HCT116 (cell line): ENCODE measurements around the gene ZFP28. TPM values are rescaled to one million over a fixed set of nuclear protein-coding genes. Genes with fewer than 3 reads are reported as not detected.

Experiments used
- ATAC-seq: fragments of 200-7000 bp; cut with Tn5 transposase; 2 replicates; pipeline ENCODE4 v1.9.1; 2020; ENCODE audit warnings: mild to moderate bottlenecking, moderate library complexity
- BruUV-seq: library from RNA; stranded (reverse); fragments of 400-500 nt; replicated peaks from 2 replicates; lab custom pipeline; 2021; lab: Mats Ljungman, UMichigan
- CTCF ChIA-PET: fragments of 300-600 bp; sonication (Branson Sonifier 250); formaldehyde crosslinking; loops from one replicate; lab custom pipeline; 2021; ENCODE audit warnings: antibody characterized with exemption; lab: Charles Lee
- POLR2A ChIA-PET: fragments of 300-600, 350-600 bp; sonication (Branson Sonifier 250); formaldehyde crosslinking; loops from one replicate; lab custom pipeline; 2021; ENCODE audit warnings: antibody characterized with exemption; lab: Charles Lee
- RAD21 ChIA-PET, 2 experiments: fragments of 300-600 bp; sonication (Branson Sonifier 250); formaldehyde crosslinking; loops; one replicate each; lab custom pipeline; 2023; ENCODE audit warnings: low total read pairs in 2 of 2; ENCODE audit not compliant: uncharacterized antibody in 2 of 2, unreplicated experiment in 2 of 2, low non-redundant PET in 1 of 2; lab: Charles Lee
- DNase-seq: peaks from one replicate; pipeline ENCODE4 v3.0.0-alpha.2; 2010; ENCODE audit warnings: low read depth, low spot score
- H2AFZ ChIP-seq: fragments of 200-600 bp; shearing (Covaris generic), sonication (generic); 2 replicates; pipeline ENCODE4 v1.6.1; 2017; ENCODE audit warnings: low read depth, mixed run types, mixed read lengths, antibody characterized with exemption, low read length; ENCODE audit not compliant: poor library complexity, severe bottlenecking
- H3K27ac ChIP-seq: 2 replicates; pipeline ENCODE4 v1.5.1; 2012; ENCODE audit warnings: low read depth, low read length
- H3K27me3 ChIP-seq: fragments of 200-600 bp; sonication (generic); 2 replicates; pipeline ENCODE4 v1.6.1; 2016; ENCODE audit warnings: mixed run types, low read length, mixed read lengths; ENCODE audit not compliant: insufficient read depth
- H3K36me3 ChIP-seq, 2 experiments: fragments of 200-500 bp in 1 of 2; fragments of 200-600 bp in 1 of 2; sonication (Bioruptor generic) in 1 of 2; sonication (generic) in 1 of 2; 2 replicates each; pipeline versions ENCODE4 v1.5.1 to v1.6.1; 2014 to 2016; ENCODE audit warnings: low read length in 2 of 2, inconsistent platforms in 1 of 2, mixed read lengths in 1 of 2, mixed run types in 1 of 2; ENCODE audit not compliant: insufficient read depth in 2 of 2, control insufficient read depth in 1 of 2
- H3K4me1 ChIP-seq, 2 experiments: fragments of 200-600 bp in 1 of 2; sonication (generic) in 1 of 2; 2 replicates each; pipeline versions ENCODE4 v1.5.1 to v1.6.1; 2012 to 2017; ENCODE audit warnings: low read length in 2 of 2, inconsistent platforms in 1 of 2, mild to moderate bottlenecking in 1 of 2, mixed read lengths in 1 of 2, mixed run types in 1 of 2, moderate library complexity in 1 of 2; ENCODE audit not compliant: insufficient read depth in 2 of 2, control insufficient read depth in 1 of 2
- H3K4me2 ChIP-seq: fragments of 200-600 bp; sonication (generic); 2 replicates; pipeline ENCODE4 v1.6.1; 2017; ENCODE audit warnings: mixed run types, low read length, mixed read lengths
- H3K4me3 ChIP-seq, 2 experiments: fragments of 200-600 bp in 1 of 2; sonication (generic) in 1 of 2; replicated peaks in 1 of 2; 2 replicates each; pipeline ENCODE4 v1.5.1; 2011 to 2016; ENCODE audit warnings: low read length in 2 of 2, control low read depth in 1 of 2, low read depth in 1 of 2, mild to moderate bottlenecking in 1 of 2, mixed read lengths in 1 of 2, mixed run types in 1 of 2
- H3K79me2 ChIP-seq: fragments of 200-600 bp; sonication (generic); 2 replicates; pipeline ENCODE4 v1.6.1; 2017; ENCODE audit warnings: mild to moderate bottlenecking, mixed run types, low read length, moderate library complexity, mixed read lengths; ENCODE audit not compliant: insufficient read depth
- H3K9ac ChIP-seq: fragments of 200-600 bp; sonication (generic); 2 replicates; pipeline ENCODE4 v1.6.1; 2016; ENCODE audit warnings: low read length, mixed read lengths
- H3K9me2 ChIP-seq: fragments of 200-600 bp; sonication (generic), shearing (Covaris generic); 2 replicates; pipeline ENCODE4 v1.6.1; 2017; ENCODE audit warnings: mixed run types, mild to moderate bottlenecking, moderate library complexity; ENCODE audit not compliant: insufficient read depth
- H3K9me3 ChIP-seq, 2 experiments: fragments of 200-500 bp in 1 of 2; fragments of 200-600 bp in 1 of 2; sonication (Bioruptor generic) in 1 of 2; sonication (generic) in 1 of 2; 2 replicates each; pipeline ENCODE4 v1.6.1; 2014 to 2017; ENCODE audit warnings: low read length in 2 of 2, mixed read lengths in 2 of 2, inconsistent platforms in 1 of 2, low read depth in 1 of 2, mild to moderate bottlenecking in 1 of 2, mixed run types in 1 of 2, moderate library complexity in 1 of 2; ENCODE audit not compliant: control insufficient read depth in 1 of 2, insufficient read depth in 1 of 2
- H4K20me1 ChIP-seq: fragments of 200-600 bp; sonication (generic), shearing (Covaris generic); 2 replicates; pipeline ENCODE4 v1.6.1; 2017; ENCODE audit warnings: mixed run types, mild to moderate bottlenecking, moderate library complexity; ENCODE audit not compliant: insufficient read depth
- CBX3 ChIP-seq: IDR thresholded peaks from 2 replicates; pipeline ENCODE4 v1.6.1; 2012; ENCODE audit warnings: low read depth
- FOSL1 ChIP-seq: IDR thresholded peaks from 2 replicates; pipeline ENCODE4 v1.6.1; 2012; ENCODE audit warnings: low read depth
- MAX ChIP-seq: IDR thresholded peaks from 2 replicates; pipeline ENCODE4 v1.6.1; 2012
- POLR2A ChIP-seq: IDR thresholded peaks from 2 replicates; pipeline ENCODE4 v1.7.0; 2011; ENCODE audit warnings: borderline replicate concordance; ENCODE audit not compliant: insufficient read depth, insufficient read length; ENCODE audit errors: extremely low read depth
- POLR2AphosphoS5 ChIP-seq: IDR thresholded peaks from 2 replicates; pipeline ENCODE4 v1.6.1; 2011; ENCODE audit warnings: mild to moderate bottlenecking, low read depth, low read length, moderate library complexity
- RAD21 ChIP-seq: IDR thresholded peaks from 2 replicates; pipeline ENCODE4 v1.6.1; 2012; ENCODE audit warnings: low read depth, mild to moderate bottlenecking
- SIN3A ChIP-seq: IDR thresholded peaks from 2 replicates; pipeline ENCODE4 v1.6.1; 2012; ENCODE audit warnings: low read depth
- SRF ChIP-seq: IDR thresholded peaks from 2 replicates; pipeline ENCODE4 v1.6.1; 2012; ENCODE audit warnings: low read depth
- TCF7L2 ChIP-seq: IDR thresholded peaks from 2 replicates; pipeline ENCODE4 v1.7.0; 2011; ENCODE audit warnings: borderline replicate concordance, inconsistent platforms; ENCODE audit not compliant: insufficient read depth, insufficient read length; ENCODE audit errors: extremely low read depth
- YY1 ChIP-seq: IDR thresholded peaks from 2 replicates; pipeline ENCODE4 v1.6.1; 2011; ENCODE audit warnings: low read length, low read depth, moderate library complexity, mild to moderate bottlenecking; ENCODE audit not compliant: insufficient replicate concordance; ENCODE audit errors: extremely low read depth
- ZNF274 ChIP-seq: fragments of 200-500 bp; sonication (Bioruptor generic); IDR thresholded peaks from 2 replicates; pipeline ENCODE4 v1.6.1; 2014; ENCODE audit warnings: mild to moderate bottlenecking, low read depth, low read length, inconsistent platforms
- intact Hi-C: fragments of 100-400 bp; cut with micrococcal nuclease; formaldehyde crosslinking; loops from 2 replicates; pipeline ENCODE4 v1.10.0; 2022
- total RNA-seq: library from RNA; stranded (reverse); gene quantifications from one replicate; pipeline ENCODE4 v1.2.1, GENCODE V29; 2021; ENCODE audit not compliant: unreplicated experiment
- TF ChIP-seq, protein P1 (sequence below): IDR thresholded peaks from 2 replicates; pipeline ENCODE4 v1.6.1; 2012; ENCODE audit warnings: low read depth

The ZFP28 gene
- total RNA-seq, 1 experiment from 2014 or later = not detected

DNA sequence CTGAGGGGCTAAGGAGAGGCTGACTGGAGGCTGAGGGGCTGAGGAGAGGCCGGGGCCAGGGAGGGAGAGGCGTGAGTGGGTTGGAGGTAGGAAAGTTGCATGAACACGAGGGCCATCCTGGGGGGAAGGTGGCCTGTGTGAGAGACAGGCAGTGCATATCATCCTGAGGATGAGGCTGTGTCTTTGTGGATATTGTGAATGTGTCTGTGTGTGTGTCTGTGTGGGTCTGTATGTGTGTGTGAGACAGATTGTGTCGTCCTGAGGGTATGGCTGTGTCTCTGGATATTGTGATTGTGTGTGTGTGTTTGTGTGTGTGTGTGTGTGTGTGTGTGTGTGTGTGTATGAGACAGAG lies 56.8 kb downstream of the ZFP28 start:
- no peak overlapping the region for H2AFZ ChIP-seq
- no peak for ATAC-seq

More for the DNA sequence above, 56.8 kb downstream of the ZFP28 start:
- H3K79me2 ChIP-seq = no peaks in the 10 kb centered on the region
- no TSS peak for BruUV-seq
- peaks cover 12 to 20% of the 10 kb centered on the region in 2 experiments; a peak in 2 of 4 replicates for H3K9me3 ChIP-seq
- H3K27ac ChIP-seq = no peak overlapping the region
- no peaks in the 10 kb centered on the region for H3K4me1 ChIP-seq
- DNase-seq = no peak
- no peaks in the 10 kb centered on the region for H3K9me2 ChIP-seq
- CTCF ChIA-PET = no interaction called here
- TF ChIP-seq SIN3A (no peak), POLR2A (no peak), CBX3 (no peak), SRF (no peak), FOSL1 (no peak), YY1 (no peak), POLR2AphosphoS5 (no peak), RAD21 (no peak), ZNF274 (no peak), MAX (no peak), TCF7L2 (no peak)
- TF ChIP-seq, protein P1, sequence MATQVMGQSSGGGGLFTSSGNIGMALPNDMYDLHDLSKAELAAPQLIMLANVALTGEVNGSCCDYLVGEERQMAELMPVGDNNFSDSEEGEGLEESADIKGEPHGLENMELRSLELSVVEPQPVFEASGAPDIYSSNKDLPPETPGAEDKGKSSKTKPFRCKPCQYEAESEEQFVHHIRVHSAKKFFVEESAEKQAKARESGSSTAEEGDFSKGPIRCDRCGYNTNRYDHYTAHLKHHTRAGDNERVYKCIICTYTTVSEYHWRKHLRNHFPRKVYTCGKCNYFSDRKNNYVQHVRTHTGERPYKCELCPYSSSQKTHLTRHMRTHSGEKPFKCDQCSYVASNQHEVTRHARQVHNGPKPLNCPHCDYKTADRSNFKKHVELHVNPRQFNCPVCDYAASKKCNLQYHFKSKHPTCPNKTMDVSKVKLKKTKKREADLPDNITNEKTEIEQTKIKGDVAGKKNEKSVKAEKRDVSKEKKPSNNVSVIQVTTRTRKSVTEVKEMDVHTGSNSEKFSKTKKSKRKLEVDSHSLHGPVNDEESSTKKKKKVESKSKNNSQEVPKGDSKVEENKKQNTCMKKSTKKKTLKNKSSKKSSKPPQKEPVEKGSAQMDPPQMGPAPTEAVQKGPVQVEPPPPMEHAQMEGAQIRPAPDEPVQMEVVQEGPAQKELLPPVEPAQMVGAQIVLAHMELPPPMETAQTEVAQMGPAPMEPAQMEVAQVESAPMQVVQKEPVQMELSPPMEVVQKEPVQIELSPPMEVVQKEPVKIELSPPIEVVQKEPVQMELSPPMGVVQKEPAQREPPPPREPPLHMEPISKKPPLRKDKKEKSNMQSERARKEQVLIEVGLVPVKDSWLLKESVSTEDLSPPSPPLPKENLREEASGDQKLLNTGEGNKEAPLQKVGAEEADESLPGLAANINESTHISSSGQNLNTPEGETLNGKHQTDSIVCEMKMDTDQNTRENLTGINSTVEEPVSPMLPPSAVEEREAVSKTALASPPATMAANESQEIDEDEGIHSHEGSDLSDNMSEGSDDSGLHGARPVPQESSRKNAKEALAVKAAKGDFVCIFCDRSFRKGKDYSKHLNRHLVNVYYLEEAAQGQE = no peak
- H4K20me1 ChIP-seq = no peaks in the 10 kb centered on the region
- H3K36me3 ChIP-seq = no peaks in the 10 kb centered on the region
- H3K27me3 ChIP-seq = no peaks in the 10 kb centered on the region
- intact Hi-C loops = no loop called here
- H3K4me2 ChIP-seq = no peak overlapping the region
- no peak overlapping the region for H3K4me3 ChIP-seq
- RAD21 ChIA-PET = no interaction called here
- POLR2A ChIA-PET = no interaction called here
- H3K9ac ChIP-seq = no peak overlapping the region
